Panc1 (cell line): ENCODE data around the gene OTX1. TPM values are rescaled to one million over a fixed set of nuclear protein-coding genes. Genes with fewer than 3 reads are reported as not detected.

Source experiments
- ATAC-seq: fragments of 200-7000 bp; cut with Tn5 transposase; 2 replicates; pipeline ENCODE4 v1.9.1; 2020; ENCODE audit warnings: mild to moderate bottlenecking, moderate library complexity
- BruUV-seq: library from RNA; stranded (reverse); fragments of 400-500 nt; replicated peaks from 2 replicates; lab custom pipeline; 2021; lab: Mats Ljungman, UMichigan
- CTCF ChIA-PET: fragments of 300-600 bp; sonication (Branson Sonifier 250); formaldehyde crosslinking; loops from one replicate; lab custom pipeline; 2022; ENCODE audit warnings: antibody characterized with exemption; lab: Charles Lee
- POLR2A ChIA-PET: fragments of 300-600 bp; sonication (Branson Sonifier 250); formaldehyde crosslinking; loops from one replicate; lab custom pipeline; 2022; ENCODE audit warnings: antibody characterized with exemption; lab: Charles Lee
- DNase-seq: peaks from one replicate; pipeline ENCODE4 v3.0.0-alpha.2; 2010; ENCODE audit warnings: low read depth, low spot score
- H3K27ac ChIP-seq: 2 replicates; pipeline ENCODE4 v1.5.1; 2011; ENCODE audit warnings: mild to moderate bottlenecking, low read length, inconsistent platforms
- H3K27me3 ChIP-seq: fragments of 200-500 bp; sonication (Bioruptor generic); 2 replicates; pipeline ENCODE4 v1.6.0; 2014; ENCODE audit warnings: low read length, inconsistent platforms; ENCODE audit not compliant: control insufficient read depth, insufficient read depth
- H3K36me3 ChIP-seq: fragments of 200-500 bp; sonication (Bioruptor generic); 2 replicates; pipeline ENCODE4 v1.5.1; 2014; ENCODE audit warnings: inconsistent platforms, mild to moderate bottlenecking, low read length, moderate library complexity; ENCODE audit not compliant: control insufficient read depth, insufficient read depth
- H3K4me1 ChIP-seq: 2 replicates; pipeline ENCODE4 v1.5.1; 2011; ENCODE audit warnings: inconsistent platforms, mild to moderate bottlenecking, low read length, moderate library complexity; ENCODE audit not compliant: control insufficient read depth, insufficient read depth
- H3K4me3 ChIP-seq, 2 experiments: 2 replicates each; pipeline ENCODE4 v1.5.1; 2011 to 2012; ENCODE audit warnings: low read depth in 2 of 2, low read length in 2 of 2, mild to moderate bottlenecking in 2 of 2, inconsistent platforms in 1 of 2, moderate library complexity in 1 of 2
- H3K9me3 ChIP-seq: fragments of 200-500 bp; sonication (Bioruptor generic); 2 replicates; pipeline ENCODE4 v1.5.1; 2014; ENCODE audit warnings: low read depth, mild to moderate bottlenecking, inconsistent platforms, low read length, moderate library complexity; ENCODE audit not compliant: control insufficient read depth, insufficient read depth
- POLR2AphosphoS5 ChIP-seq: IDR thresholded peaks from 2 replicates; pipeline ENCODE4 v1.6.1; 2012; ENCODE audit warnings: mild to moderate bottlenecking, low read depth, low read length, moderate library complexity
- SIN3A ChIP-seq: IDR thresholded peaks from 2 replicates; pipeline ENCODE4 v1.6.1; 2012; ENCODE audit warnings: low read depth, mild to moderate bottlenecking, low read length, moderate library complexity, borderline replicate concordance; ENCODE audit not compliant: insufficient read depth
- TCF7L2 ChIP-seq: IDR thresholded peaks from 2 replicates; pipeline ENCODE4 v1.6.1; 2011; ENCODE audit warnings: mild to moderate bottlenecking, low read depth, low read length, inconsistent platforms
- in situ Hi-C: cut with HindIII; loops from 2 replicates; pipeline ENCODE4 v1.10.0; 2016; ENCODE audit warnings: low sequenced_read_pairs, low pct_unique_long_range_greater_than_20kb
- intact Hi-C: fragments of 100-400 bp; cut with micrococcal nuclease; formaldehyde crosslinking; loops from one replicate; pipeline ENCODE4 v1.10.0; 2022; ENCODE audit not compliant: unreplicated experiment
- total RNA-seq: library from RNA; stranded (reverse); gene quantifications from one replicate; pipeline ENCODE4 v1.2.1, GENCODE V29; 2021; ENCODE audit not compliant: unreplicated experiment
- TF ChIP-seq, protein P1 (sequence below): fragments of 450-650 bp; IDR thresholded peaks from 2 replicates; pipeline ENCODE4 v1.5.1; 2017; ENCODE audit warnings: mild to moderate bottlenecking
- TF ChIP-seq, protein P2 (sequence below), 2 experiments: IDR thresholded peaks; 2 replicates each; pipeline ENCODE4 v1.6.1; 2011 to 2012; ENCODE audit warnings: low read depth in 2 of 2, control low read depth in 1 of 2, low read length in 1 of 2, mild to moderate bottlenecking in 1 of 2, moderate library complexity in 1 of 2; ENCODE audit not compliant: insufficient read depth in 1 of 2

Gene OTX1
- total RNA-seq, 1 experiment from 2014 or later, result 4.2 TPM

DNA sequence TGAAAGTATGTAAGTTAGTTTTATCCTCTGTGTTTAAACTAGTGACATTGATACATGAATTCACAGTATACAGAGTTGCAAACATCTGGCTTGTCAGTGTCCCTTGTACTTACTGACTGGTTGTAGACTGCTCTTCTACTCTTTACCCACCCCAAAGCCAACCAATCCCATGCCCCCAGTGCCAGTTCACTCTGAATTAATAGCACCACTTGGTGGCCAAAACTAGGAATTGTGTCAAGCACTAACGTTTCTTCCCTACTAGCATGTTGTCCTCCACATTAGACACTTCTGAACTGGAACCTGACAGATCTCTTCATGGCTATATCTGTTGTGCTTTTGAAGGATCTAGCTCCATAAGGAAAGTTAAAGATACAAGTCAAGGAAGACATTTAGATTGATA, 27.2 kb upstream of the OTX1 start:
- H3K27ac ChIP-seq, result no peak overlapping the region
- in situ Hi-C loops, result no loop called here
- intact Hi-C loops, result no loop called here
- H3K36me3 ChIP-seq, result no peaks in the 10 kb centered on the region
- ATAC-seq (peak; percentile 63; the same call in 1 of the 2 replicates), DNase-seq (peak; percentile 18)
- ChIA-PET CTCF (interaction anchor here (0.7 kb wide), 1 partner anchor 102 kb away, joined by 3 read pairs; no protein-coding TSS in a partner anchor), POLR2A (no interaction called here)
- no peaks in the 10 kb centered on the region for H3K27me3 ChIP-seq
- BruUV-seq, result no TSS peak
- no peaks in the 10 kb centered on the region for H3K9me3 ChIP-seq
- H3K4me3 ChIP-seq, result no peak overlapping the region
- H3K4me1 ChIP-seq, result no peaks in the 10 kb centered on the region
- no peak for TF ChIP-seq TCF7L2
- TF ChIP-seq, protein P1, sequence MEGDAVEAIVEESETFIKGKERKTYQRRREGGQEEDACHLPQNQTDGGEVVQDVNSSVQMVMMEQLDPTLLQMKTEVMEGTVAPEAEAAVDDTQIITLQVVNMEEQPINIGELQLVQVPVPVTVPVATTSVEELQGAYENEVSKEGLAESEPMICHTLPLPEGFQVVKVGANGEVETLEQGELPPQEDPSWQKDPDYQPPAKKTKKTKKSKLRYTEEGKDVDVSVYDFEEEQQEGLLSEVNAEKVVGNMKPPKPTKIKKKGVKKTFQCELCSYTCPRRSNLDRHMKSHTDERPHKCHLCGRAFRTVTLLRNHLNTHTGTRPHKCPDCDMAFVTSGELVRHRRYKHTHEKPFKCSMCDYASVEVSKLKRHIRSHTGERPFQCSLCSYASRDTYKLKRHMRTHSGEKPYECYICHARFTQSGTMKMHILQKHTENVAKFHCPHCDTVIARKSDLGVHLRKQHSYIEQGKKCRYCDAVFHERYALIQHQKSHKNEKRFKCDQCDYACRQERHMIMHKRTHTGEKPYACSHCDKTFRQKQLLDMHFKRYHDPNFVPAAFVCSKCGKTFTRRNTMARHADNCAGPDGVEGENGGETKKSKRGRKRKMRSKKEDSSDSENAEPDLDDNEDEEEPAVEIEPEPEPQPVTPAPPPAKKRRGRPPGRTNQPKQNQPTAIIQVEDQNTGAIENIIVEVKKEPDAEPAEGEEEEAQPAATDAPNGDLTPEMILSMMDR, result peak; percentile 65; the same call in 1 of the 2 replicates

DNA sequence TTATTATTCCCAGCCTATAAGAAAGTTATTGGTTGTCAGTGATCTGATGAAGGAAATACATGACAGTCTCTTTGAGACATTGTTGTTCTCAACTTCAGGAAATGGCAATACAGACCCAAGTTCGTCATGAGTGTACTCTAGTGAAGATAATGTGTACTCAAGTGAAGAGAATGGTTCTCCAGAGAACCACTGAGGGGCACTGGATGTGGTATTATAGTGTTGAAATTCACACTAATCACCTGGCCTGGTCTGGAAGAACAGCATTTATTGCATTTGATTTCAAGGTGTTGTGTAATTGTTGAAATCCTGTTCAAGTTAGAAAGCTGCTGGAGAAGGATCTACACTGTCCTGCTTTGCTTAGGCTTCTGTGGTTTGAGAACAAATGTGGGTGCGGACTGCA, 23.4 kb upstream of the OTX1 start:
- H3K27ac ChIP-seq, result no peak overlapping the region
- DNase-seq (no peak), ATAC-seq (no peak)
- H3K9me3 ChIP-seq, result no peaks in the 10 kb centered on the region
- ChIA-PET CTCF (no interaction called here), POLR2A (no interaction called here)
- TF ChIP-seq, protein P1, result no peak
- TF ChIP-seq, protein P2, sequence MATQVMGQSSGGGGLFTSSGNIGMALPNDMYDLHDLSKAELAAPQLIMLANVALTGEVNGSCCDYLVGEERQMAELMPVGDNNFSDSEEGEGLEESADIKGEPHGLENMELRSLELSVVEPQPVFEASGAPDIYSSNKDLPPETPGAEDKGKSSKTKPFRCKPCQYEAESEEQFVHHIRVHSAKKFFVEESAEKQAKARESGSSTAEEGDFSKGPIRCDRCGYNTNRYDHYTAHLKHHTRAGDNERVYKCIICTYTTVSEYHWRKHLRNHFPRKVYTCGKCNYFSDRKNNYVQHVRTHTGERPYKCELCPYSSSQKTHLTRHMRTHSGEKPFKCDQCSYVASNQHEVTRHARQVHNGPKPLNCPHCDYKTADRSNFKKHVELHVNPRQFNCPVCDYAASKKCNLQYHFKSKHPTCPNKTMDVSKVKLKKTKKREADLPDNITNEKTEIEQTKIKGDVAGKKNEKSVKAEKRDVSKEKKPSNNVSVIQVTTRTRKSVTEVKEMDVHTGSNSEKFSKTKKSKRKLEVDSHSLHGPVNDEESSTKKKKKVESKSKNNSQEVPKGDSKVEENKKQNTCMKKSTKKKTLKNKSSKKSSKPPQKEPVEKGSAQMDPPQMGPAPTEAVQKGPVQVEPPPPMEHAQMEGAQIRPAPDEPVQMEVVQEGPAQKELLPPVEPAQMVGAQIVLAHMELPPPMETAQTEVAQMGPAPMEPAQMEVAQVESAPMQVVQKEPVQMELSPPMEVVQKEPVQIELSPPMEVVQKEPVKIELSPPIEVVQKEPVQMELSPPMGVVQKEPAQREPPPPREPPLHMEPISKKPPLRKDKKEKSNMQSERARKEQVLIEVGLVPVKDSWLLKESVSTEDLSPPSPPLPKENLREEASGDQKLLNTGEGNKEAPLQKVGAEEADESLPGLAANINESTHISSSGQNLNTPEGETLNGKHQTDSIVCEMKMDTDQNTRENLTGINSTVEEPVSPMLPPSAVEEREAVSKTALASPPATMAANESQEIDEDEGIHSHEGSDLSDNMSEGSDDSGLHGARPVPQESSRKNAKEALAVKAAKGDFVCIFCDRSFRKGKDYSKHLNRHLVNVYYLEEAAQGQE (IDR thresholded peaks at IDR 0.05; ENCODE audit: insufficient read depth in 1 of 2, low read depth in 2 of 2, low read length in 1 of 2), result no peak
- TF ChIP-seq TCF7L2, result no peak
- TF ChIP-seq SIN3A, result no peak
- TF ChIP-seq POLR2AphosphoS5, result no peak
- no peak overlapping the region for H3K4me3 ChIP-seq
- H3K27me3 ChIP-seq, result no peaks in the 10 kb centered on the region
- BruUV-seq, result no TSS peak
- H3K36me3 ChIP-seq, result no peaks in the 10 kb centered on the region
- H3K4me1 ChIP-seq, result no peaks in the 10 kb centered on the region
- in situ Hi-C loops (no loop called here), intact Hi-C loops (no loop called here)
